HG03457 (cell line): Measurements from ENCODE around the gene LPAR1.

Experiments used
- ATAC-seq: cut with Tn5 transposase; IDR thresholded peaks from one replicate; pipeline ENCODE4 v1.9.1; 2021; ENCODE audit warnings: moderate number of reproducible peaks; ENCODE audit not compliant: unreplicated experiment

The LPAR1 gene

DNA sequence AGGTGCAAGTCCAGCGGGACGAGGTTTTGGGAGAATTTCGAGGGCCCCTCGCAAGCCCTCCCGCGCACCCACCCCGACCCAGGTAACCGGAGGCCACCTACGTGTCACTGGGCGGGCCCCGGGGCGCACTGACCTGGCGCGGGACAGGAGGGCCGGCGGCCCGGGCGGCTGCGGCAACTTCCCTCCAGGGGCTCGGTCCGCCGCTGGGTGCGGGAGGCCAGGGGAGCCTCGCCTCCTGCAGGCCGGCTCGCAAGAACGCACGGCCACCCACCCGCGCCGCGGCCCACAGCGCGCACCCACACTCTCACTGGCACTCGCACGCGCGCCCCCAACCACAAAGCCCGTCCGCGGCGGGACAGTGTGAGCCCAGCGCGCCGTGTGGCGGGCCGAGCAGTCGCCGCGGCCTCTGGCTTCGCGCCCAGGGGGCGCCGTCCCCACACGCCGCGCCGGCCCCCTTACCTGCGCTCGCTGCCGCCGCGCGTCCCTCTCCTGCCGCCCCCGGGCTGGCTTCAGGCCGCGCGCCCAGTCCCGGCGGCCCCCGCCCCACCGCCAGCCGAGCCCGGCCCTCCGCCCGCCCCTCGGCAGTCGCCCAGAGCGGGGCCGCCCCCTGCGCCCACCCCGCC lies 451 bp downstream of the LPAR1 start:
- ATAC-seq: no peak

DNA sequence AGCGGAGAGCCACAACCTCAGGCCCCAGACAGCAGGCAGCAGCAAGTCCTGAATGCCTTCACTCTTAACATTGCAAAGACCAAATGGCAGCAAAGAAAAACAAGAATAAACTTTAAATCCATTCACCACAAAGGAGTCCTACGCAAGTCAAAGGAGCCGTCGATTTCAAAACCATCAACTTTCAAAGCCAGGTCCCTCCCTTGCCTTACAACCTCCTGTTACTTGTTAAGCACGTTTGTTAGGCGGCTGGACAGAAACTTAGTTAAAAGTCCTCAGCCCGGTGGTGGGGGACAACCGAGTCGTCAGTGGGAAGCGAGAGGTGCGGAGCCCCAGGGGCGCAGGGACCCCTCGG lies 938 bp downstream of the LPAR1 start:
- ATAC-seq: no peak

- ATAC-seq: no peak
Measured at GRCh38 chr9:111036946-111037345, 1.3 kb downstream of the LPAR1 start.

DNA sequence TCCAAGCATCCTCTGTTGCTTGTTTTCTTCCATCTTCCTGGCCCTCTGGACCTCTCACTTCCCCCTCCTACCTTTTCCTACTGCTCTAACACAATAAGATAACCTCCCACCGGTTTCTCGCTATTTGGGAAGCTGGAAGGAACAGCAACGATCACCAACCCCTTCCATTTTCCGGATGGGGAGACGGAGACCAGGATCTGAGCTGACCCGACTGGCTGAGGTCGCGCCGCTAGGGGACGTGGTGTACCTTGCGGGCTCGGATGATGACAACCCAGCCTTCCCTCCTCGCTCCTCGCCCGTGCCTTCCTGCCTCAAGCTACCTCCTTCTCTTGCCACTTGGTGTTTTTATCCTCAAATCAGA lies 1.9 kb downstream of the LPAR1 start:
- no peak for ATAC-seq

DNA sequence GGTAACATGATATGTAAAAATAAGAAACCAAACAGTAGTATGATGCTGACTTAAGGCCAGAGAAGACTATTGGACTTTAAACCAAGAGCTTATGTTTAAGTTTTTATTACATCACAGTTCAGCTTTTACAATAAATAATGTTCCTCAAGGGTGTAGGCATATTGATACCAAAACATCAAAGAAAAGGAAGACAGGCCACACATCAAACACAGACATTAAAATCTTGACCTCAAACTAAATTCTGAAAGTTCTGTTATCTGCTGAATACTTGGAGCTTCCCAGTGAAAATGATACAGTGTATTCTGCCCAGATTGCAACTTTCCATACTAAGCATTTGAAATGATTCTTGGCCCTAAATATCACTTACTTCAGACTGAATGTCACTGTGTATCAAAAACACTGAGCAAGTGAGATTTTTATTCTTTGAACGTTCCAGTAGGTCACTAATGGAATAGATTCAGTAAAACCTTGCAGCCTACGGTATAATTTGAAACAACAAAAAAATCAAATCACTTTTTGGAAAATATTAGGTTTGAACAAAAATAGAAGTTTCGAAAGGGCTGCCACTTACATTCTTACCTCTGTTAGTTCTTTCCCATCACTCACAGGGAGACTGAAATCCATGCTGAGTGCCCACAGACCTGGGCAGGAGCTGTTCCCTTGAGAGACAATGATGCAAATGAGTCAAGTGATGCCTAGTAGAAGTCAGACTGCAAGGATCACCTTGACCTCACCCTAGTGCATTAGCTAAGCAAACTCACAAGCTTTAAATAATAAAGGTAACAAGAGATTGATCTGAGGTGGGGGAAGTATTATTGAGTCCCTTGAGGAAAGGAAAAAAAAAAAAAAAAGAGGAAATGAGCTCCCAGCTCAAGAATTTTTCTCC lies 2.5 kb downstream of the LPAR1 start:
- ATAC-seq: no peak

DNA sequence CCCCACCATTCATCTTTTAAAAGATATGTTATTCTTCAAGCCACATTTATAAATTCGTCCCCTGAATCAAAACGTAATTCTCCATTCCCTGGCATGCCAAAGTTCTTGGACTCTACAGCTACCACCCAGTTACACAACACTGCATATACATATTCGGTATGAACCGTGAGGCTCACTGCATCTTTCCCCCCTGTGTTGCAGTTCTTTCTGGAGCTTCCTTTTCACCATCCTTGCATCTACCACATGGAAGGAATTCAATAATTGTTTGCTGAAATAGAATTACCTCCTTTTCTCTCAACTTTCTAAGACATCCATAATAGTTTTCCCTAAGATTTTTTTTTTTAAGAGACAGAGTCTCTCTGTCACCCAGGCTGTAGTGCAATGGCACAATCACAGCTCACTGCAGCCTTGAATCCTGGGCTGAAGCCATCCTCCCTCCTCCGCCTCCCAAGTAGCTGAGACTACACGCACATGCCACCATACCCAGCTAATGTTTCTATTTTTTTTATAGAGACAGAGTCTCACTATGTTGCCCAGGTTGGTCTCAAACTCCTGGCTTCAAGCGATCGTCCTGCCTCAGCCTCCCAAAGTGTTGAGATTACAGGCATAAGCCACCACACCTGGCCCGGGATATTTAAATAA lies 3.3 kb downstream of the LPAR1 start:
- ATAC-seq: no peak

DNA sequence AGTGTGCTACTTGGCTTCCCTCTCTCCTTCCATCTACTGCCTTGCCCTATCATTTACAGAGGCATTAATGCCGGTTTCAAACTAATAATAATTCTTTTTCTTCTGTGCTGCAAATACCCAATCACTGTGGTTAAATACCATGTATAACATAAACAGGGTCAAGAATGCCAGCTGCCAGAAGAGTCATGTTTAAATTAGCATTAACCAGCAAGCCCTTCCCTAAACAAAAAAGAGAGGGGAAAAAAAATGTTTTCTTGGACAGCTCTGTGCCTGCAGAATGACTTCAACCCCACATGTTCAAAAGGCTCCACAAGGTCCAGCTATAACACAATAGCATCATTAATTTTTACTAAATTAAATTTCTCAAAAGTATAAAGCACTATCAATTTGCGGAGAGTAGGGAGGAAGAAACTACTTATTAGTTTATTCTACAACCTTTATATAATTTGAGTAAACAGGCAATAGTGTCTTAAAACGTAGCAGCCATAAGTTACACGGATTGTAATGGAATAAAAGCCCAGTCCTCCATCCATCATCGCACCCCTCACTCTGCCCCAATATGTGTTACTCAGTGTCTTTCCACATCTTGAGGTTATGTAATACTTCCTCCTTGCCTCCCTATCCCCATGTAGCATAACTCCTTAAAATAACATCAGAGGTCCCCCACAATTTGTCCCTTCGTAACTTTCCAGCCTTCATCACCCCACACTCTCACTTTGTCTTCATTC lies 3.9 kb downstream of the LPAR1 start:
- ATAC-seq: no peak

- ATAC-seq: no peak
Measured at GRCh38 chr9:111030492-111030891, 7.8 kb downstream of the LPAR1 start.

DNA sequence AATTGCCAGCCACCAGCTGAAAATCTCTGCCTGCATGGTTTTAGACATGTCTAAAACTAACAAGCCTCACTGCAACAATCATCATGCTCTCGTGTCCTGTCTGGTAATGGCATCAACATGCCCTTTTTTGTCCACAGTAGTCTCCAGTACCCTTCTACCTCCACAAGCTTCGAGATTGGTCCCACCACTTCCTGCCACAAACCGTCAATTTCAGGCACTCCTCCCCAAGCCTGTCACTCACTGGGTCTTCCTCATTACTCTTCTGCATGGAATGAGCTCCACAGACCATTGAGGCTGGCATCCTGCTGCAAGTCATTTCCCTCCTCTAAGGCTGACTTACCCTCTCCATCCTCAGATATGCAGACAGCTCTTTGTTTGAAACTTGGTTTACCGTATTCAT lies 9.0 kb downstream of the LPAR1 start:
- ATAC-seq: no peak

- ATAC-seq: no peak
Measured at GRCh38 chr9:111027798-111028197, 10.5 kb downstream of the LPAR1 start.

DNA sequence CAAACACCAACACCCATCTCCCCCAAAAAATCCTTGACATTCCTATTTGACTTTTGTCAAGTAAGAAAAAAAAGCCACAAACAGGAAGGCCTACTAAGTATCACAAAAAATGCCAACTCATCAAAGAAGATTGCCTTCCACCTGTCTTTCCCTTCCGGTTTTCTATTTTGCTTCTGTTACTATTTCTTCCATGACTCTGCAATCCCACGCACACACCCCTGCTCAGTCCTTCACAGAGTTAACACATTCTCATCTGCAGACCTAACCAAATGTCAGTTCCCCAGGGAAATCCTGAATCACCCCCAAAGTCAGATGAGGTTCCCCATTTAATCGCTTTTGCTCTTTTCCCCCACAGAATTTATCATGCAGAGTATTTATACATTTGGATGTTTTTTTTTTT lies 15.1 kb downstream of the LPAR1 start:
- no peak for ATAC-seq

DNA sequence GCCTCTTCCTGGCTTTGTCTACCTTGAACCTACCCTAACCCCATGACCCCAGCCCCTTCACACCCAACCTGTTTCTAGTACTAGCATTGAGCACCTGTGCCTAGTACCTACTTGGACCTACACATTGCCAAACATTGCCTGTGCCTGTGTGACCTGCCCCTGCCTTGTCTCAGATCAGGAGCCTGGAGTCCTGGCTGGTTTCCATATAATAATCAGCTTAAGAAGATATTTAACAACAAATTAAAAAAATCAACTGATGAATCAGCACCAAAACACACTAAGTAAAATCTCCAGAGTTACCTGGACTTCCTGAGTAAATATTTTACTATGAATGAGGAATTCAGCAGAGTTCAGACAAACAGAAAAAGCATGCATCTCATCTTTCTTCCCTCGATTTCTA lies 17.7 kb downstream of the LPAR1 start:
- ATAC-seq: no peak

DNA sequence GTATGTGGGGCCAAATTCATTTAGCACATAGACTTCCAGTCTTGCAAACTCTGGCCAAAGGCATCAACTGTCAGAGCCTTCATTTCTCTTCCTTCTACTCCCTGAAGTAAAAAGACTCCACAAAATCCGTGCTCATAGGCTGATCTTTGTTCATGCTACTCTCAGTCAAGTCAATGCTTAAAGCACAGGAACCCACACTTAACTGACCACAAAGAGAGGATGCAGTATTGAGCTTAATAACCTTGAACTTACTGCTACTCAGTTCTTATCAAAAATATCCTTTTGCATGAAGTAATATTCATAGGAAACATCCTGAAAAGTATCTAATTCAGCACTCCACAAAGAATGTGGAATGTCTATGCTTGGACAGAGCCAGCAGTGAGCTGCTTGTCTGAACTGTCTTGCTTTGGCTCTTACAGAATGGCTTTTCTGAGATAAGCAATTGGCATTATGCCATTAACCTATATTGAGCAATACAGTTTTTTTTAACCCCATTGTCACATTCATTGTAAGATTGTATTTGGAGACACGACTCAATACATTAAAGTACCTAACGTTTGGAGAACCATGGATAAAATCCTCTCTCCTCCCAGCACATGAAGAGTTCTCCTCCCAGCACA lies 21.7 kb downstream of the LPAR1 start:
- no peak for ATAC-seq

DNA sequence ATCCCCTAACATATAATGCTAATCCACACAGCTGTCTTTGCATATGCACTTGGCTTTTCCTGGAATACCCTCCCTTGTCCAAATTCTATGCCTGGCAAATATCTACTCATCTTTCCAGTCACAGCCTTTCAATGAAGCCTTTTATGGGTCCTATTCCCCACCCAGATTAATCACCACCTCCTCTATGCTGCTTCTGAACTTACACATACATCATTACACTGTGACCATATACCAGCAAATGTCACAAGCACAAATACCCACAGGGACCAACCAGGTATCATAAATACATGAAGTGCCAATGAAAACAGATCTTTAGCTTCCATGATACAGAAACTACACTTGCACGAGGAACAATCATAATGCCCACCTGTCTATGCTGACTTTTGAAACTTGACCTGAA lies 22.3 kb downstream of the LPAR1 start:
- no peak for ATAC-seq

DNA sequence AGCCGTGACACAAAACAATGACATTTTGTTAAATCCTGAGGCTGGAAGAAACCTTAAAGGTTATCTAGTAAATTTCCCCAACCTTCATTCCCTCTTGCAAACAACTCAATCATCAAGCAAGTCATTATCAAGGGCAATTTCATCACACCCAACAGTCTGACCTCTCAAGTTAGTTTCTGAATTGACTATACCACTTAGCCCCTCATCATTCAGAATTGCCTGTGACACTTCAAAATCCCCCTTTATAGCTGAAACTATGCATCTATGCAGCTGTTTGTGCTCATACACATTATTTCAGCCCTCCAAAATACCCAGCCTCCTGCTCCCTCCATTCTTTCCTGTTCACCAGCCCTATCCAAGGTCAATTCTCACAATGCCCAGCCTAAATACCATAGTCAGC lies 24.6 kb downstream of the LPAR1 start:
- ATAC-seq: no peak

DNA sequence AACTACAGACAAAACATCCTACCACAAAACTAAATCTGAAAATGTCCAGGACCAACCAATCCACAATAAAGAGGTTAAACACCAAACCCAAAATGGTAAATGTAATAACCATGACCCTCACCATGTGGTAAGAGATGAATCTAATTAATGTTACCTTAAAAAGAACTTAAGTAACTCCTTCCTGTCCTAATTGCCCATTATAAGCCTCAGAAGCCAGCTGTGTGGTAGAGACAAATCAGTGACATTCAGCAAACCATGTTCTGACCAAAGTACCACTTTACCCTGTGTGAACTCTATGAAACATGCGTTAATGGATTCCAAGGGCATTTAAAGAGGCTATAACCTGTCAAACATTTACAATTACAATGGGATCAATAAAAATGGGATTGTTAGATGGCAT lies 25.0 kb downstream of the LPAR1 start:
- ATAC-seq: no peak

DNA sequence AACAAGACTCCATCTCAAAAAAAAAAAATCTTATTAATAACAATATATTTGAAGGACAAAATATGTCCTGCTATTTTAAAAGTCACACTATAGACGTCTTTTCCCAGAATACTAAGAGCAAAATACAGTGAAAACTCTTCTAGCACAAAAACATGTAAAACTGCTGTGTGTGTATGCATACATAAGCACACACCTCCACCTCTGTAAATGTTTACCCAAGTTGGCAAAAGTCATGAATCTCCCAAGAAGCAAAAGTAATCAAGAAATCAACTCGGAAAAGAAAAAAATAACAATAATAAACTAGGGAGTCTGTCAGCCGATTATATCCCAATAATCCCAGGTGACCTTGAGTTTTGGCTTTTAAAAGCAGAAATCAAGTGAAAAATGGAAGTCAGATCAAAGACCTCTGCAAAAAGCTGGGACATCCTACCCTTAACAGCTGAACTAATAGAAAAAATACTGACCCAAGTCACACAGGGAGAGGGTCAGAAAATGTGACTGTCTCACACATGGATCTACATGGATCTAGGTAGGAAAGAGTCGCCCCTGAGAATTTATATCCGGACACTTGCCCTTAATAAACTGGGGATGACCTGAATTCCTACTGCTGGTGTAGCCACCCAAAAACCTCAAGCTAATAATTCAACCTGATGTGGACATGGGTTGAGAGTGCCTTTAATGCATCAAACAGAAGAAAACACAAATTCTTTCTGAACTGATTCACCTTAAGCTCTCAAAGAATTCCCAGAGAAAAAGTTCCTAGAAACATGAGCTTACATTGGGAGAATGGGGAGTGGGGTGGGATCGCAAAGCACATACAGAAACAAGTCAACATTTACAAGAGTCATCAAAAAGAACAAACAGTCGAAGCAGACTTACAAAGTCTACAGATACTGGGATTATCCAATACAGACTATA lies 29.9 kb downstream of the LPAR1 start:
- no peak for ATAC-seq

GRCh38 chr9:111005746-111006470 lies 32.4 kb downstream of the LPAR1 start:
- no peak for ATAC-seq

- ATAC-seq: no peak
Measured at GRCh38 chr9:111004936-111005335, 33.3 kb downstream of the LPAR1 start.
